K562 (cell line): Measurements from ENCODE around the gene DHRS11. TPM values are rescaled to one million over a fixed set of nuclear protein-coding genes. Genes with fewer than 3 reads are reported as not detected.
A peak's percentile ranks its signal among the peaks of the same experiment; 100 is the strongest.

Source experiments
- BRF1 ChIP-seq: IDR thresholded peaks from 3 replicates; pipeline ENCODE4 v1.6.1; 2011; ENCODE audit warnings: borderline replicate concordance, mild to moderate bottlenecking; ENCODE audit not compliant: insufficient read length; ENCODE audit errors: extremely low read depth
- CBFB ChIP-seq: sonication (generic); formaldehyde crosslinking; IDR thresholded peaks from 2 replicates; pipeline ENCODE4 v1.4.0; 2020; ENCODE audit warnings: mild to moderate bottlenecking, missing genetic modification reagents
- CCAR2 ChIP-seq: fragments of 200-400 bp; formaldehyde crosslinking; IDR thresholded peaks from 2 replicates; pipeline ENCODE4 v1.6.1; 2017; ENCODE audit warnings: mild to moderate bottlenecking, low read depth, low read length
- GTF2B ChIP-seq: IDR thresholded peaks from 2 replicates; pipeline ENCODE4 v1.6.1; 2011; ENCODE audit not compliant: insufficient read length; ENCODE audit errors: extremely low read depth
- ILF3 ChIP-seq: fragments of 450-650 bp; IDR thresholded peaks from 2 replicates; pipeline ENCODE4 v1.6.1; 2018; ENCODE audit warnings: antibody characterized with exemption, mild to moderate bottlenecking, moderate library complexity, borderline replicate concordance
- JUND ChIP-seq, 2 experiments: IDR thresholded peaks; 2 replicates in 1 of 2; 3 replicates in 1 of 2; pipeline ENCODE4 v1.6.1; 2011; ENCODE audit warnings: borderline replicate concordance in 2 of 2, low read depth in 2 of 2, low read length in 2 of 2, improper control_type of control experiment in 1 of 2, missing biosample characterization in 1 of 2, missing genetic modification characterization in 1 of 2, missing genetic modification reagents in 1 of 2
- POLR2H ChIP-seq: IDR thresholded peaks from 2 replicates; pipeline ENCODE4 v1.6.1; 2016; ENCODE audit warnings: missing genetic modification characterization, low read depth, mild to moderate bottlenecking, control low read depth, missing compliant biosample characterization, moderate library complexity
- RB1 ChIP-seq: fragments of 450-650 bp; IDR thresholded peaks from 2 replicates; pipeline ENCODE4 v1.6.1; 2017; ENCODE audit warnings: low read depth, mild to moderate bottlenecking
- RFX5 ChIP-seq: IDR thresholded peaks from 2 replicates; pipeline ENCODE4 v1.6.1; 2011; ENCODE audit warnings: low read depth, mild to moderate bottlenecking, improper control_type of control experiment, low read length
- SMC3 ChIP-seq: conservative IDR thresholded peaks from 2 replicates; pipeline ENCODE4 v1.6.1; 2011; ENCODE audit warnings: low read depth, low read length, improper control_type of control experiment; ENCODE audit not compliant: insufficient read depth
- ZBTB1 ChIP-seq: sonication (generic); formaldehyde crosslinking; IDR thresholded peaks from 2 replicates; pipeline ENCODE4 v1.8.1; 2023; ENCODE audit warnings: missing genetic modification reagents, low read depth, mild to moderate bottlenecking, borderline replicate concordance
- ZNF316 ChIP-seq: fragments of 450-650 bp; IDR thresholded peaks from 2 replicates; pipeline ENCODE4 v1.6.1; 2016
- ZNF347 ChIP-seq: fragments of 450-650 bp; formaldehyde crosslinking; IDR thresholded peaks from 2 replicates; pipeline ENCODE4 v1.4.0; 2020; ENCODE audit warnings: low read depth, mild to moderate bottlenecking, moderate library complexity
- ZNF384 ChIP-seq: IDR thresholded peaks from 2 replicates; pipeline ENCODE4 v1.6.1; 2012; ENCODE audit warnings: low read depth, low read length, improper control_type of control experiment
- ZNF511 ChIP-seq: sonication (generic); formaldehyde crosslinking; IDR thresholded peaks from 2 replicates; pipeline ENCODE4 v1.8.0; 2022; ENCODE audit warnings: mild to moderate bottlenecking, missing genetic modification reagents
- ZNF707 ChIP-seq: fragments of 250-450 bp; sonication (Bioruptor Pico); conservative IDR thresholded peaks from 2 replicates; pipeline ENCODE4 v1.8.0; 2022; ENCODE audit warnings: inconsistent platforms, mild to moderate bottlenecking, moderate library complexity
- ZNF79 ChIP-seq: fragments of 250-450 bp; sonication (Bioruptor Pico); IDR thresholded peaks from 2 replicates; pipeline ENCODE4 v1.4.0; 2020; ENCODE audit warnings: low read depth, mild to moderate bottlenecking, moderate library complexity
- polyA plus RNA-seq, 8 experiments: library from polyadenylated mRNA; depleted of rRNA in 4 of 8; stranded (reverse) in 5 of 8; unstranded in 3 of 8; fragments of >200 nt; fragmentation: Nextera tagmentation in 2 of 8; fragmentation: Illumina TruSeq in 1 of 8; extraction: Ambion mirVana in 2 of 8; extraction: Trizol in 1 of 8; gene quantifications; 2 replicates each; pipeline versions ENCODE4 v1.2.1 to v1.2.3, GENCODE V29; 2011 to 2014; ENCODE audit warnings: inconsistent platforms in 1 of 8, missing spikeins in 1 of 8
- total RNA-seq, 7 experiments: library from RNA; depleted of rRNA in 6 of 7; stranded (reverse); fragments of >200 nt in 6 of 7; fragmentation: Illumina TruSeq in 2 of 7; extraction: Trizol in 2 of 7; gene quantifications; 2 replicates each; pipeline versions ENCODE4 v1.2.1 to v1.2.3, GENCODE V29; 2011 to 2021; ENCODE audit warnings: low replicate concordance in 1 of 7
- TF ChIP-seq, protein P1 (sequence below): fragments of 200-800 bp; sonication (Bioruptor generic); IDR thresholded peaks from 2 replicates; pipeline ENCODE4 v1.6.1; 2017; ENCODE audit warnings: missing genetic modification characterization, missing compliant biosample characterization
- TF ChIP-seq, protein P2 (sequence below): IDR thresholded peaks from 2 replicates; pipeline ENCODE4 v1.6.1; 2016; ENCODE audit warnings: missing genetic modification characterization, missing compliant biosample characterization
- TF ChIP-seq, protein P3 (sequence below): fragments of 200-800 bp; sonication (Bioruptor generic); IDR thresholded peaks from 2 replicates; pipeline ENCODE4 v1.6.1; 2017; ENCODE audit warnings: missing genetic modification characterization, missing compliant biosample characterization

DHRS11 gene
- total and polyA plus RNA-seq, 9 of the 15 experiments (the other 6 are each of a cell fraction or from before 2014, with no cell fraction given) = 15.2 to 123 (median 59.8) TPM

DNA sequence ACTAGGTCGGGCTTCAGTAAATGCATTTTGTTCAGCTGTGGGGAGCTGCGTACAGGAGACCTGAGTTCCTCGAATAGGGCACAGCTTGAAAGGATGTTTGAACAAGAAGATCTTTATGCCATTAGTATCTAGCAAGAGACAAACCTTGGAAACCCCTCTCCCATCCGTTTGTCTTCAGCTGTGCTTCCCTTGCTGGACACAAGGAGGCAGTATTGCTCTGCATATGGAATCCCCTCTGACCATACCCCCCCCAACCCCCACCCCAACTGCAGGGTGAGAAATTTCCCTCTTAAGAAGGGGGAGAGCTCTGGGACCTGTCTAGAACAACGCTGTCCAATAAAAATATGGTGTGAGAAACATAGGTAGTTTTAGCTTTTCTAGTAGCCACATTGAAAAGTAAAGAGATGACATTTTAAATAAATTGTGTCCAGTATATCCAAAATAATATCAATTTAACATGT, 11.3 kb downstream of the DHRS11 start (continued):
- TF ChIP-seq POLR2H (tag) (no peak), ZNF347 (CRISPR knock-in tag) (no peak), CBFB (CRISPR knock-in tag) (no peak), ZNF316 (no peak), RFX5 (no peak), ZBTB1 (CRISPR knock-in tag) (no peak), CCAR2 (no peak), ZNF384 (no peak), GTF2B (no peak), SMC3 (peak; percentile 41), ILF3 (no peak), ZNF511 (CRISPR knock-in tag) (no peak), BRF1 (no peak), RB1 (peak; percentile 13; the same call in 1 of the 2 replicates), ZNF79 (CRISPR knock-in tag) (no peak), JUND (IDR thresholded peaks at IDR 0.05; ENCODE audit: borderline replicate concordance, low read depth, low read length) (peak; percentile 10; the same call in 1 of the 2 replicates), JUND (tag; IDR thresholded peaks at IDR 0.05; ENCODE audit: borderline replicate concordance, low read depth, low read length) (no peak), ZNF707 (CRISPR knock-in tag) (no peak)
- TF ChIP-seq, protein P1, sequence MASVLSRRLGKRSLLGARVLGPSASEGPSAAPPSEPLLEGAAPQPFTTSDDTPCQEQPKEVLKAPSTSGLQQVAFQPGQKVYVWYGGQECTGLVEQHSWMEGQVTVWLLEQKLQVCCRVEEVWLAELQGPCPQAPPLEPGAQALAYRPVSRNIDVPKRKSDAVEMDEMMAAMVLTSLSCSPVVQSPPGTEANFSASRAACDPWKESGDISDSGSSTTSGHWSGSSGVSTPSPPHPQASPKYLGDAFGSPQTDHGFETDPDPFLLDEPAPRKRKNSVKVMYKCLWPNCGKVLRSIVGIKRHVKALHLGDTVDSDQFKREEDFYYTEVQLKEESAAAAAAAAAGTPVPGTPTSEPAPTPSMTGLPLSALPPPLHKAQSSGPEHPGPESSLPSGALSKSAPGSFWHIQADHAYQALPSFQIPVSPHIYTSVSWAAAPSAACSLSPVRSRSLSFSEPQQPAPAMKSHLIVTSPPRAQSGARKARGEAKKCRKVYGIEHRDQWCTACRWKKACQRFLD (CRISPR knock-in tag) = 0 out of 2 replicates have a peak, but pooled peaks have one; percentile 34
- TF ChIP-seq, protein P2, sequence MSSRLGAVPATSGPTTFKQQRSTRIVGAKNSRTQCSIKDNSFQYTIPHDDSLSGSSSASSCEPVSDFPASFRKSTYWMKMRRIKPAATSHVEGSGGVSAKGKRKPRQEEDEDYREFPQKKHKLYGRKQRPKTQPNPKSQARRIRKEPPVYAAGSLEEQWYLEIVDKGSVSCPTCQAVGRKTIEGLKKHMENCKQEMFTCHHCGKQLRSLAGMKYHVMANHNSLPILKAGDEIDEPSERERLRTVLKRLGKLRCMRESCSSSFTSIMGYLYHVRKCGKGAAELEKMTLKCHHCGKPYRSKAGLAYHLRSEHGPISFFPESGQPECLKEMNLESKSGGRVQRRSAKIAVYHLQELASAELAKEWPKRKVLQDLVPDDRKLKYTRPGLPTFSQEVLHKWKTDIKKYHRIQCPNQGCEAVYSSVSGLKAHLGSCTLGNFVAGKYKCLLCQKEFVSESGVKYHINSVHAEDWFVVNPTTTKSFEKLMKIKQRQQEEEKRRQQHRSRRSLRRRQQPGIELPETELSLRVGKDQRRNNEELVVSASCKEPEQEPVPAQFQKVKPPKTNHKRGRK (tag) = no peak
- TF ChIP-seq, protein P3, sequence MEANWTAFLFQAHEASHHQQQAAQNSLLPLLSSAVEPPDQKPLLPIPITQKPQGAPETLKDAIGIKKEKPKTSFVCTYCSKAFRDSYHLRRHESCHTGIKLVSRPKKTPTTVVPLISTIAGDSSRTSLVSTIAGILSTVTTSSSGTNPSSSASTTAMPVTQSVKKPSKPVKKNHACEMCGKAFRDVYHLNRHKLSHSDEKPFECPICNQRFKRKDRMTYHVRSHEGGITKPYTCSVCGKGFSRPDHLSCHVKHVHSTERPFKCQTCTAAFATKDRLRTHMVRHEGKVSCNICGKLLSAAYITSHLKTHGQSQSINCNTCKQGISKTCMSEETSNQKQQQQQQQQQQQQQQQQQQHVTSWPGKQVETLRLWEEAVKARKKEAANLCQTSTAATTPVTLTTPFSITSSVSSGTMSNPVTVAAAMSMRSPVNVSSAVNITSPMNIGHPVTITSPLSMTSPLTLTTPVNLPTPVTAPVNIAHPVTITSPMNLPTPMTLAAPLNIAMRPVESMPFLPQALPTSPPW = peak; percentile 95
